ENCODE data around the gene RAB37.

DNA sequence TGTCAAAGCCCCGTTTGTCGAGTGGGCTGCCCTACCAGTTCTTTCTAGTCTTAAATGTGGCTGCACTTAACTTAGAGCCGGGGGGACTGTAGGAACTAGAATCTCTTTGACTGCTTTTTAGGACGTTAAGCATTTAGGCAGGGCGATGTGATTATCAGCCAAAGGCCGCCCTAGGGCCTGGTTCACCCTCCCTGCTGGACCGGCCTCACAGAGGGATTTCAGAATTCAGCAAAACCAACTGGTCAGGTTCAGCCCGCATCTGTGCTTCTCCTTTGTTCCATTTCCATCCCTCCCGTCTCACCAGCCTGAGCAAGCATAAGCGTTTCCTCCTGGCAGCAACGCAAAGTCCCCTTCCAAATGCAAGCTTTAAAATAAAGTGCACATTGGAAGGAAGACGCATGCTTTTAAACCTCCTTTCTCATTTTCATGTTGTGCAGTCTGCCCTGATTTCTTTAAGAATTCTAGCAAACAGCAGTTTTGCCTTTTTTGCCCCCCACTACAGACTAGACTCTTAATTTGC is 55.6 kb downstream of the RAB37 start:
- TF ChIP-seq, protein P1, sequence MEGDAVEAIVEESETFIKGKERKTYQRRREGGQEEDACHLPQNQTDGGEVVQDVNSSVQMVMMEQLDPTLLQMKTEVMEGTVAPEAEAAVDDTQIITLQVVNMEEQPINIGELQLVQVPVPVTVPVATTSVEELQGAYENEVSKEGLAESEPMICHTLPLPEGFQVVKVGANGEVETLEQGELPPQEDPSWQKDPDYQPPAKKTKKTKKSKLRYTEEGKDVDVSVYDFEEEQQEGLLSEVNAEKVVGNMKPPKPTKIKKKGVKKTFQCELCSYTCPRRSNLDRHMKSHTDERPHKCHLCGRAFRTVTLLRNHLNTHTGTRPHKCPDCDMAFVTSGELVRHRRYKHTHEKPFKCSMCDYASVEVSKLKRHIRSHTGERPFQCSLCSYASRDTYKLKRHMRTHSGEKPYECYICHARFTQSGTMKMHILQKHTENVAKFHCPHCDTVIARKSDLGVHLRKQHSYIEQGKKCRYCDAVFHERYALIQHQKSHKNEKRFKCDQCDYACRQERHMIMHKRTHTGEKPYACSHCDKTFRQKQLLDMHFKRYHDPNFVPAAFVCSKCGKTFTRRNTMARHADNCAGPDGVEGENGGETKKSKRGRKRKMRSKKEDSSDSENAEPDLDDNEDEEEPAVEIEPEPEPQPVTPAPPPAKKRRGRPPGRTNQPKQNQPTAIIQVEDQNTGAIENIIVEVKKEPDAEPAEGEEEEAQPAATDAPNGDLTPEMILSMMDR (IDR thresholded peaks at IDR 0.05), result no peak
- TF ChIP-seq POLR2A (IDR thresholded peaks at IDR 0.05), result no peak
